ENCODE results near the gene MOSPD3. TPM values are rescaled to one million over a fixed set of nuclear protein-coding genes. Genes with fewer than 3 reads are reported as not detected.

The MOSPD3 gene
- total and polyA plus RNA-seq, 10 of the 15 experiments (the other 5 are each of a cell fraction or from before 2014, with no cell fraction given) = 0.61 to 13.6 (median 4.1) TPM

GRCh38 chr7:100640517-100641440, 28.4 kb downstream of the MOSPD3 start:
- WGBS (ENCODE audit: insufficient coverage, insufficient replicate concordance, low lambda C conversion rate, missing lambda C conversion rate) = 51% methylated on average over 21 of the region's 24 CpGs

More at GRCh38 chr7:100640517-100641440, 28.4 kb downstream of the MOSPD3 start:
- Histone ChIP-seq H4K20me1 (ENCODE audit: control insufficient read depth, insufficient read depth) (no peaks in the 10 kb centered on the region), H3K9me3 (replicated peaks; ENCODE audit: control insufficient read depth, insufficient read depth, low read length) (no peaks in the 10 kb centered on the region), H3K4me1 (ENCODE audit: control insufficient read depth, insufficient read depth, low read length) (no peaks in the 10 kb centered on the region; the same call in 1 of the 2 replicates), H2AFZ (ENCODE audit: control insufficient read depth, low read depth, low read length) (no peak overlapping the region), H3K9ac (ENCODE audit: control insufficient read depth, insufficient read depth, low read length) (no peak overlapping the region), H3K27ac (ENCODE audit: control insufficient read depth, insufficient read depth) (no peak overlapping the region), H3K27me3 (replicated peaks in 1 of 2; ENCODE audit: control insufficient read depth in 2 of 2, insufficient read depth in 2 of 2, low read length in 1 of 2) (no peaks in the 10 kb centered on the region; a peak in 1 of 4 replicates), H3K4me3 (no peak overlapping the region), H3K36me3 (ENCODE audit: control insufficient read depth in 2 of 2, insufficient read depth in 2 of 2, low read length in 1 of 2) (no peaks in the 10 kb centered on the region), H3K79me2 (ENCODE audit: control insufficient read depth, insufficient read depth, low read length) (no peaks in the 10 kb centered on the region), H3K4me2 (ENCODE audit: control insufficient read depth, insufficient read depth) (no peak overlapping the region)
- BruUV-seq (replicated peaks) = no TSS peak
- TF ChIP-seq SMAD5 (IDR thresholded peaks at IDR 0.05; ENCODE audit: low read depth) (no peak), RAD21 (IDR thresholded peaks at IDR 0.05; ENCODE audit: insufficient read depth, low read depth, low read length) (no peak), KAT2A (conservative IDR thresholded peaks at IDR 0.05; ENCODE audit: control insufficient read depth, low read depth, low read length) (no peak), NR2F1 (conservative IDR thresholded peaks at IDR 0.05) (no peak), RUNX3 (IDR thresholded peaks at IDR 0.05; ENCODE audit: low read length) (no peak), BMI1 (IDR thresholded peaks at IDR 0.05; ENCODE audit: borderline replicate concordance) (no peak), BACH1 (IDR thresholded peaks at IDR 0.05; ENCODE audit: borderline replicate concordance) (no peak), HCFC1 (IDR thresholded peaks at IDR 0.05; ENCODE audit: low read length) (no peak), BHLHE40 (IDR thresholded peaks at IDR 0.05; ENCODE audit: borderline replicate concordance in 1 of 2, low read depth in 2 of 2, low read length in 1 of 2) (no peak), KLF5 (IDR thresholded peaks at IDR 0.05; ENCODE audit: partially characterized antibody) (no peak), EED (IDR thresholded peaks at IDR 0.05; ENCODE audit: low read depth) (no peak)
- TF ChIP-seq, protein P1, sequence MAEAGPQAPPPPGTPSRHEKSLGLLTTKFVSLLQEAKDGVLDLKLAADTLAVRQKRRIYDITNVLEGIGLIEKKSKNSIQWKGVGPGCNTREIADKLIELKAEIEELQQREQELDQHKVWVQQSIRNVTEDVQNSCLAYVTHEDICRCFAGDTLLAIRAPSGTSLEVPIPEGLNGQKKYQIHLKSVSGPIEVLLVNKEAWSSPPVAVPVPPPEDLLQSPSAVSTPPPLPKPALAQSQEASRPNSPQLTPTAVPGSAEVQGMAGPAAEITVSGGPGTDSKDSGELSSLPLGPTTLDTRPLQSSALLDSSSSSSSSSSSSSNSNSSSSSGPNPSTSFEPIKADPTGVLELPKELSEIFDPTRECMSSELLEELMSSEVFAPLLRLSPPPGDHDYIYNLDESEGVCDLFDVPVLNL (IDR thresholded peaks at IDR 0.05; ENCODE audit: low read depth, low read length) = no peak
- no peak for DNase-seq (ENCODE audit: low read depth, low spot score)
- FAIRE-seq = no peak
- in situ Hi-C loops (cut with MboI) (no loop called here), intact Hi-C loops (cut with micrococcal nuclease; ENCODE audit: unreplicated experiment) (no loop called here)
- CTCF ChIA-PET = no interaction called here
- RAD21 ChIA-PET (ENCODE audit: unreplicated experiment) = no interaction called here
- POLR2A ChIA-PET = no interaction called here
- ATAC-seq = no peak
- SMC1A ChIA-PET (ENCODE audit: uncharacterized antibody, unreplicated experiment) = no interaction called here
